GM19023 (cell line): Measurements from ENCODE around the gene CYTIP.
"Not testable (repeated sequence)": the region's sequence is repeated elsewhere in the genome, so short reads cannot be mapped to it uniquely, and the experiment has no call there.

Experiments used
- ATAC-seq: cut with Tn5 transposase; IDR thresholded peaks from one replicate; pipeline ENCODE4 v1.9.1; 2021; ENCODE audit warnings: mild to moderate bottlenecking, moderate library complexity; ENCODE audit not compliant: unreplicated experiment

Gene CYTIP

GRCh38 chr2:157386747-157387146 lies 57.1 kb downstream of the CYTIP start:
- no peak for ATAC-seq

- ATAC-seq, result no peak
These were observed 57.6 kb downstream of the CYTIP start for GRCh38 chr2:157386247-157386646.

- no peak for ATAC-seq
These were observed 66.0 kb downstream of the CYTIP start for GRCh38 chr2:157377861-157378260.

- no peak for ATAC-seq
These were observed 67.8 kb downstream of the CYTIP start for GRCh38 chr2:157376041-157376440.

- no peak for ATAC-seq
These were observed 68.5 kb downstream of the CYTIP start for GRCh38 chr2:157375384-157375783.

GRCh38 chr2:157368508-157368907 lies 75.4 kb downstream of the CYTIP start:
- not testable (repeated sequence) for ATAC-seq

- no peak for ATAC-seq
These were observed 76.2 kb downstream of the CYTIP start for GRCh38 chr2:157367704-157368103.
